Measurements from ENCODE around the gene METAP2.

DNA sequence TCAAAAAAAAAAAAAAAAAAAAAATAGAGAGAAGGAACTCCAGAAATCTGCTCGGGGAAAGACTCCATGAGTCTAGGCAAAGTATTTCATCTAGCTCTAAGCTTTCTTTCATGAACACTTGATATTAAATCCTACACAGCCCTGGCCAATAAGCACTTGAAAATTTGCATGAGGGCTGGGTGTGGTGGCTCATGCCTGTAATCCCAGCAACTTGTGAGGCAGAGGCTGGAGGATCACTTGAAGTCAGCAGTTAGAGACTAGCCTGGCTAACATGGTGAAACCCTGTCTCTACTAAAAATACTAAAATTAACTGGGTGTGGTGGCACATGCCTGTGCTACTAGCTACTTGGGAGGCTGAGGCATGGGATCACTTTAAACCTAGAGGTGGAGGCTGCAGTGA, 13.1 kb upstream of the METAP2 start:
- TF ChIP-seq, protein P1, sequence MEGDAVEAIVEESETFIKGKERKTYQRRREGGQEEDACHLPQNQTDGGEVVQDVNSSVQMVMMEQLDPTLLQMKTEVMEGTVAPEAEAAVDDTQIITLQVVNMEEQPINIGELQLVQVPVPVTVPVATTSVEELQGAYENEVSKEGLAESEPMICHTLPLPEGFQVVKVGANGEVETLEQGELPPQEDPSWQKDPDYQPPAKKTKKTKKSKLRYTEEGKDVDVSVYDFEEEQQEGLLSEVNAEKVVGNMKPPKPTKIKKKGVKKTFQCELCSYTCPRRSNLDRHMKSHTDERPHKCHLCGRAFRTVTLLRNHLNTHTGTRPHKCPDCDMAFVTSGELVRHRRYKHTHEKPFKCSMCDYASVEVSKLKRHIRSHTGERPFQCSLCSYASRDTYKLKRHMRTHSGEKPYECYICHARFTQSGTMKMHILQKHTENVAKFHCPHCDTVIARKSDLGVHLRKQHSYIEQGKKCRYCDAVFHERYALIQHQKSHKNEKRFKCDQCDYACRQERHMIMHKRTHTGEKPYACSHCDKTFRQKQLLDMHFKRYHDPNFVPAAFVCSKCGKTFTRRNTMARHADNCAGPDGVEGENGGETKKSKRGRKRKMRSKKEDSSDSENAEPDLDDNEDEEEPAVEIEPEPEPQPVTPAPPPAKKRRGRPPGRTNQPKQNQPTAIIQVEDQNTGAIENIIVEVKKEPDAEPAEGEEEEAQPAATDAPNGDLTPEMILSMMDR (optimal IDR thresholded peaks at IDR 0.05 in 1 of 3, IDR thresholded peaks at IDR 0.05 in 1 of 3, conservative IDR thresholded peaks at IDR 0.05 in 1 of 3; ENCODE audit: extremely low read depth in 1 of 3, insufficient read depth in 2 of 3, low read length in 3 of 3), result no peak
- no peak for TF ChIP-seq EZH2 (IDR thresholded peaks at IDR 0.05; ENCODE audit: low read length)
